Activated CD8-positive, alpha-beta T cell treated with anti-CD3 and anti-CD28 coated beads for 36 hours (primary cell): ENCODE measurements around the gene CD48. TPM values are rescaled to one million over a fixed set of nuclear protein-coding genes. Genes with fewer than 3 reads are reported as not detected.

Source experiments
- ATAC-seq: fragments of 200-7000 bp; cut with Tn5 transposase; one replicate; pipeline ENCODE4 v1.10.0; 2021; ENCODE audit warnings: mild to moderate bottlenecking, moderate library complexity
- CTCF ChIA-PET: fragments of 350-600 bp; sonication (Branson Sonifier 250); formaldehyde crosslinking; loops from one replicate; lab custom pipeline; 2021; ENCODE audit warnings: antibody characterized with exemption; lab: Charles Lee
- POLR2A ChIA-PET: fragments of 350-600 bp; sonication (Branson Sonifier 250); formaldehyde crosslinking; loops from one replicate; lab custom pipeline; 2021; ENCODE audit warnings: antibody characterized with exemption; lab: Charles Lee
- DNase-seq: peaks from one replicate; pipeline ENCODE4 v3.0.0-alpha.2; 2020
- H3K27ac Mint-ChIP-seq: one replicate; pipeline ENCODE4 v1.8.0; 2021; ENCODE audit warnings: mild to moderate bottlenecking, mixed read lengths
- H3K27me3 Mint-ChIP-seq: one replicate; pipeline ENCODE4 v1.8.0; 2021; ENCODE audit warnings: mixed read lengths
- H3K36me3 Mint-ChIP-seq: one replicate; pipeline ENCODE4 v1.8.0; 2021; ENCODE audit warnings: low read depth, mixed read lengths
- H3K4me1 Mint-ChIP-seq: one replicate; pipeline ENCODE4 v1.8.0; 2021; ENCODE audit warnings: low read depth, mixed read lengths
- H3K4me3 Mint-ChIP-seq: one replicate; pipeline ENCODE4 v1.8.0; 2021; ENCODE audit warnings: mild to moderate bottlenecking, moderate library complexity, mixed read lengths
- H3K9me3 Mint-ChIP-seq: one replicate; pipeline ENCODE4 v1.8.0; 2021; ENCODE audit warnings: mixed read lengths
- intact Hi-C: fragments of 100-400 bp; cut with micrococcal nuclease; formaldehyde crosslinking; loops from one replicate; pipeline ENCODE4 v1.10.0; 2022
- total RNA-seq, 2 experiments: library from RNA; stranded (reverse); gene quantifications; one replicate each; pipeline ENCODE4 v1.2.3, GENCODE V29; 2021
- TF ChIP-seq, protein P1 (sequence below): fragments of 200-600 bp; IDR thresholded peaks from one replicate; pipeline ENCODE4 v1.8.0; 2022; ENCODE audit warnings: antibody characterized with exemption, mild to moderate bottlenecking

The CD48 gene
- total RNA-seq, 2 experiments from 2014 or later, result 379 to 388 TPM

DNA sequence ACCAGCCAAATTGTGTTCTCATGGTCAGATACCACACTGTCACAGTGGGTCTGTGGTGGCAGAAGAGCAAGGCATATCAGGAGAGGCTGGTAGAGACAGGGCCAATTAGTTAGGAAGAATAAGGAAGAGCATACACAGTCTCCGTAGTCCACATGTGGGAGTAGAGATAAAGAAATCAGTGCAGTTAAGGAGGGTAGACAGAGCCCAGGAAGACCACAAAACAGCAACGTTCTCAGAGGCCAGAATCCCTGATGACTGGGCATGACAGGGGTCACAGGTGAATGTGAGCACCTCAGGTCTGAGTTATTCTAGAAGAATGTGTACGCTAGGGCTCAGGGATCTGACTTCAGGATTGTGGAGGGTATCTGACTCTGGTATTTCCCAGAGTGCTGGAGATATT, 31.7 kb downstream of the CD48 start:
- Mint-ChIP-seq H3K27me3 (no peaks in the 10 kb centered on the region), H3K36me3 (peaks cover 71% of the 10 kb centered on the region), H3K27ac (peak overlapping the region; percentile 30), H3K9me3 (no peaks in the 10 kb centered on the region), H3K4me3 (no peak overlapping the region), H3K4me1 (peaks cover 63% of the 10 kb centered on the region)
- POLR2A ChIA-PET, result interaction anchor here (1.1 to 4.0 kb wide), 4 partner anchors 28 to 89 kb away, joined by 3 to 21 read pairs (median 4); partner anchors contain the start of gene SLAMF1
- TF ChIP-seq, protein P1, sequence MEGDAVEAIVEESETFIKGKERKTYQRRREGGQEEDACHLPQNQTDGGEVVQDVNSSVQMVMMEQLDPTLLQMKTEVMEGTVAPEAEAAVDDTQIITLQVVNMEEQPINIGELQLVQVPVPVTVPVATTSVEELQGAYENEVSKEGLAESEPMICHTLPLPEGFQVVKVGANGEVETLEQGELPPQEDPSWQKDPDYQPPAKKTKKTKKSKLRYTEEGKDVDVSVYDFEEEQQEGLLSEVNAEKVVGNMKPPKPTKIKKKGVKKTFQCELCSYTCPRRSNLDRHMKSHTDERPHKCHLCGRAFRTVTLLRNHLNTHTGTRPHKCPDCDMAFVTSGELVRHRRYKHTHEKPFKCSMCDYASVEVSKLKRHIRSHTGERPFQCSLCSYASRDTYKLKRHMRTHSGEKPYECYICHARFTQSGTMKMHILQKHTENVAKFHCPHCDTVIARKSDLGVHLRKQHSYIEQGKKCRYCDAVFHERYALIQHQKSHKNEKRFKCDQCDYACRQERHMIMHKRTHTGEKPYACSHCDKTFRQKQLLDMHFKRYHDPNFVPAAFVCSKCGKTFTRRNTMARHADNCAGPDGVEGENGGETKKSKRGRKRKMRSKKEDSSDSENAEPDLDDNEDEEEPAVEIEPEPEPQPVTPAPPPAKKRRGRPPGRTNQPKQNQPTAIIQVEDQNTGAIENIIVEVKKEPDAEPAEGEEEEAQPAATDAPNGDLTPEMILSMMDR, result no peak
- DNase-seq (no peak), ATAC-seq (no peak)
- intact Hi-C loops, result loop anchor here (5.0 kb wide), 3 partner anchors 42 to 272 kb away; partner anchors contain the start of gene ITLN2
- CTCF ChIA-PET, result interaction anchor here (0.9 to 8.9 kb wide), 14 partner anchors 11 to 274 kb away, joined by 3 to 106 read pairs (median 16); partner anchors contain the start of genes CD48 and ITLN2

GRCh38 chr1:160676869-160677597, 34.6 kb downstream of the CD48 start:
- ATAC-seq, result no peak
- Mint-ChIP-seq H3K27ac (peak overlapping the region; percentile 41), H3K36me3 (peaks cover 44% of the 10 kb centered on the region), H3K9me3 (no peaks in the 10 kb centered on the region), H3K4me3 (no peak overlapping the region), H3K27me3 (no peaks in the 10 kb centered on the region), H3K4me1 (peaks cover 36% of the 10 kb centered on the region)
- TF ChIP-seq, protein P1, result no peak
- ChIA-PET POLR2A (interaction anchor here (0.8 to 4.0 kb wide), 2 partner anchors 30 to 31 kb away, joined by 6 to 21 read pairs; partner anchors contain the start of gene SLAMF1), CTCF (interaction anchor here (1.1 to 8.9 kb wide), 4 partner anchors 29 to 274 kb away, joined by 3 to 106 read pairs (median 18); no protein-coding TSS in a partner anchor)
- DNase-seq, result no peak
- intact Hi-C loops, result no loop called here

DNA sequence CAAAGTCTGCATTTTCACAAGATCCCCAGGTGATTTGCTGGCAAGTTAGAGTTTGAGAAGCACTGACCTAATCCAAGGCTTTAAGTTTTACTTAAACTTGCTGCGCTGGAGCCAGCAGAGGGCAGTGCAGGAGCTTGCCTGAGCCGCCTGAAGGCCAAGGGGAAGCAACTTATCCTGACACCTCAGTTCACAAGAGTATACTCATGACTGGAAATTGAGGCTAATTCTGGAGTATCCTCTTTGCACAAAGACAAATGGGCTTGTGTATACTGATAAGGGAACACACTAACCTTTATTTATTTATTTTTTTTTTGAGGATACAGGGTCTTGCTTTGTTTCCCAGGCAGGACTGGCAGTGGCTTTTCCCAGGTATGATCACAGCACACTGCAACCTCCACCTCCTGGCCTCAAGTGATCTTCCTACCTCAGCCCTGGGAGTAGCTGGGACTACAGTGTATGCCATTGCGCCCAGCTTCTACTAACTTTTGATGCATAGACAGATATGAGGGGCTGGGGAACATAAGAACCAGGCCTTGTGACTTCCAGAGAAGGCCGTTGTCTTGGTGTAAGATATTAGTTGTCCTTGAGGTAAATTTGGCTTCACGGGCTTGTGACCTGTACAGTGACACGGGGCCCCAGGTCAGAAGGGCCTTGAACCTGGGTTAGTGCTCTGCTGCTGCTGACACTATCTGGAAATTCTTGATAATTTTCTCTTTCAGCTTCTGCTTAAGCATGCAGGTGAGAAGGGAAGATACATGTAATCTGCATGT, 35.8 kb downstream of the CD48 start:
- H3K27me3 Mint-ChIP-seq, result no peaks in the 10 kb centered on the region
- ChIA-PET CTCF (interaction anchor here (0.6 to 5.0 kb wide), 53 partner anchors 7 to 314 kb away, joined by 3 to 42 read pairs (median 4); partner anchors contain the start of genes CD48 and SLAMF1), POLR2A (interaction anchor here (0.6 to 3.4 kb wide), 16 partner anchors 10 to 168 kb away, joined by 3 to 19 read pairs (median 3); partner anchors contain the start of genes CD48 and SLAMF1)
- peaks cover 30% of the 10 kb centered on the region for H3K4me1 Mint-ChIP-seq
- peak overlapping the region; percentile 73 for H3K27ac Mint-ChIP-seq
- no peak overlapping the region for H3K4me3 Mint-ChIP-seq
- ATAC-seq (peak; percentile 85), DNase-seq (peak; percentile 88)
- H3K36me3 Mint-ChIP-seq, result peaks cover 38% of the 10 kb centered on the region
- TF ChIP-seq, protein P1, result peak; percentile 73
- intact Hi-C loops, result no loop called here
- no peaks in the 10 kb centered on the region for H3K9me3 Mint-ChIP-seq

DNA sequence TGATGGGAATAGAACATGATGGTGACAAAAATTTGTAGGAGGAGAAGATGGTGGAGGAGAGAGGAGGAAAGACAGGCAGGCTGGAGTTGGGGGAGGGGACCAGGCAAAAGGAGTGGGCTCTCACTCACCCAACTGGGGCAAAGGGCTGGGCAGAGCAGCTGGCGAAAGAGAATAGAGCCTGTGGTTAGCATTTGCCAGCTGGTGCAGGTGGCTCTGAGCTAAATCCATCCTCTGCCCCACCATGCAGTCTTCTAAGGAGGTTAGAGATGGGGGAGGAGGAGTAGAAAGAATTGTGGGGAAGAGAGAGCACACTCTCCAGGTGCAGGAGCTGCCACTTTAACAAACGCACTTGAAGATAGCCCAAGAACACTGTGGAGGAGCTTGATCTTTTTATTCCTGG, 37.2 kb downstream of the CD48 start:
- intact Hi-C loops, result loop anchor here (5.0 kb wide), 1 partner anchor 33 kb away; no protein-coding TSS in a partner anchor
- peaks cover 3% of the 10 kb centered on the region for H3K9me3 Mint-ChIP-seq
- ATAC-seq, result no peak
- ChIA-PET POLR2A (interaction anchor here (1.3 to 3.4 kb wide), 5 partner anchors 10 to 47 kb away, joined by 5 to 19 read pairs (median 6); partner anchors contain the start of gene CD48), CTCF (interaction anchor here (0.6 to 5.0 kb wide), 33 partner anchors 8 to 280 kb away, joined by 3 to 42 read pairs (median 6); partner anchors contain the start of genes CD48, ITLN2, SLAMF1 and SLAMF7)
- H3K36me3 Mint-ChIP-seq, result peaks cover 33% of the 10 kb centered on the region
- TF ChIP-seq, protein P1, result no peak
- H3K4me3 Mint-ChIP-seq, result no peak overlapping the region
- no peak for DNase-seq
- H3K4me1 Mint-ChIP-seq, result peaks cover 30% of the 10 kb centered on the region
- no peaks in the 10 kb centered on the region for H3K27me3 Mint-ChIP-seq
- H3K27ac Mint-ChIP-seq, result no peak overlapping the region
